GM19023 (cell line): Measurements from ENCODE around the gene KBTBD3.
"Not testable (repeated sequence)": the region's sequence is repeated elsewhere in the genome, so short reads cannot be mapped to it uniquely, and the experiment has no call there.

Source experiments
- ATAC-seq: cut with Tn5 transposase; IDR thresholded peaks from one replicate; pipeline ENCODE4 v1.9.1; 2021; ENCODE audit warnings: mild to moderate bottlenecking, moderate library complexity; ENCODE audit not compliant: unreplicated experiment

The KBTBD3 gene

GRCh38 chr11:106012744-106013143 lies 64.4 kb downstream of the KBTBD3 start:
- ATAC-seq = no peak

- ATAC-seq = no peak
These were observed 65.7 kb downstream of the KBTBD3 start for GRCh38 chr11:106011481-106011880.

- not testable (repeated sequence) for ATAC-seq
These were observed 74.1 kb downstream of the KBTBD3 start for GRCh38 chr11:106003094-106003493.

- ATAC-seq = no peak
These were observed 75.7 kb downstream of the KBTBD3 start for GRCh38 chr11:106001304-106002012.
